ENCODE results near the gene ZNF548. TPM values are rescaled to one million over a fixed set of nuclear protein-coding genes. Genes with fewer than 3 reads are reported as not detected.

Gene ZNF548
- total RNA-seq (10 to 100 TPM; 23.4 to 29.0 TPM), polyA plus RNA-seq (1 to 10 TPM; 2.3 to 7.1 TPM)
- long read RNA-seq, donor 1, transcript ZNF548-201 (4 exons, 2,115 nt) = major isoform, 16 of 18 reads
- long read RNA-seq, donor 1, partial matches to known transcripts = 1 of 18 reads
- long read RNA-seq, donor 1, other reads (novel, unspliced or antisense) = 1 of 18 reads
- long read RNA-seq, donor 2, partial matches to known transcripts = 1 of 5 reads
- long read RNA-seq, donor 2, other reads (novel, unspliced or antisense) = 0 of 5 reads

DNA sequence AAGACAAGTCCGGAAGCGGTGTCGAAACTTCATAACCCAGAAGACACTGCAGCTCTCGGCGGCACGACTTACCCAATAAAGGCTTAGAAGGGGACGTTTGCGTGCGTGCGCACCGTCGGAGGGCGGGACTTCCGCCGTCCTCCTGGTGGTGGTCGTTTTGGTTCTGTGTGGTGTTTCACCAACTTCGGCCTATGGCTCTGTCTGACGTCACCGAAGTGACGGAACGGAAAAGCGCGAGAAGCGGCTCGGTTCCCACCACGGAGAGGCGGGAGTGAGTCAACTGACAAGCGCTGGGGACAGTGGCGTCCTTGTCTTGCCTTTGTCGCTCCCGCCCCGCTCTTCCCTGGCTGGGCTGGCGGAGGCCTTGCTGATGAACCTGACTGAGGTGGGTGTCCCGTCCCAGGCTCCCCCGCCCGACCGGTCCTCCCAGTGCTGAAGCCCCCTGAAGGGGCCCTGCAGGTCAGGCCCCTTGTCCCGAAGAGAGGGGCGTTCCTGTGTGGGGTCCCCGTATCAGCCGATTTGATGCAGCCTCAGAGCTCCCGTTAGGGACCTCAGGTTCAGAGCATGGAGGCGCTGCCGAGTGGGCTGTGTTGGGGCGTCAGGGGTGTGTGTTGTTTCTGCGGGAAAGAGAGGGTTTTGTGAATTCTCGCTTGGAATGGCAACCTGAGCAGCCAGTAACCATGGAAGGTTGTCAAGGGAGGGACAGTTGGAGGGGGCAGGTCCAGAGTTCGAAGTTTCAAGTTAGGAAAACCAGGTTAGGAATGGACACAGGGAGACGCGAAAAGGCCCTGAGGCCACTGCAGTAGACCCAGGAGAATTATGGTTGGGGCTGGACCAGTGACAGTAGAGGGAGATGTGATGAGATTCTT, at the start of gene ZNF548:
TSS of gene ZNF548 (plus strand) at position 125 of the 869 bp plus-strand sequence. CDS start at position 371, 246 bp downstream.
- Histone ChIP-seq H3K4me1 (ENCODE audit: control insufficient read depth in 1 of 2, insufficient read depth in 2 of 2, low read length in 2 of 2) (peaks cover 0 to 2% of the 10 kb centered on the region in 2 donors), H3K27ac (ENCODE audit: low read depth in 1 of 2, low read length in 2 of 2) (peak within 1 kb of the TSS; percentile 61 to 78), H3K9me3 (ENCODE audit: control insufficient read depth, low read length) (peaks cover 7% of the 10 kb centered on the region), H3K27me3 (ENCODE audit: control insufficient read depth in 1 of 2, insufficient read depth in 2 of 2, low read length in 1 of 2) (no peaks in the 10 kb centered on the region), H3K36me3 (ENCODE audit: control insufficient read depth in 1 of 2, insufficient read depth in 2 of 2, low read length in 1 of 2) (peaks cover 4% of the 10 kb centered on the region in 2 donors), H3K4me3 (ENCODE audit: low read length in 2 of 2) (peak within 1 kb of the TSS; percentile 42 to 76)
- ATAC-seq (ENCODE audit: low FRiP score) (peak; percentile 100), DNase-seq (peak; percentile 97 to 99)
- intact Hi-C loops (cut with DNase I) = loop anchor here in 1 of 2 donors (2.0 kb wide), 2 partner anchors 21 to 45 kb away; partner anchors contain the start of genes ZNF17 and ZNF749
- WGBS, 2 donors = 1% methylated on average over 47 to 50 of the region's 50 CpGs

DNA sequence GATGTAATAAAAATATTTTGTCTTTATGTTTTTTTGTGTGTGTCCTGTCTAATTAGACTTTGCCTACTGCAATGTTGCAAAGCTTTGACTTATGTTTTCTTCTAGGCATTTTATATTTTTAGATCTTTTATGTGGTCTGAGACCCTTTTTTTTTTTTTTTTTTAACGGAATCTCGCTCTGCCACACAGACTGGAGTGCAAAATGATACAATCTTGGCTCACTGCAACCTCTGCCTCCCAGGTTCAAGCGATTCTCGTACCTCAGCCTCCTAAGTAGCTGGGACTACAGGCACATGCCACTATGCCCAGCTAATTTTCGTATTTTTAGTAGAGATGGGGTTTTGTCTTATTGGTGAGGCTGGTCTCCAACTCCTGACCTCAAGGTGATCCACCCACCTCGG, 47.1 kb upstream of the ZNF548 start:
- ATAC-seq (ENCODE audit: low FRiP score) = no peak
- Histone ChIP-seq H3K4me3 (ENCODE audit: low read length in 2 of 2) (no peak overlapping the region), H3K27ac (ENCODE audit: low read depth in 1 of 2, low read length in 2 of 2) (no peak overlapping the region), H3K9me3 (ENCODE audit: control insufficient read depth, low read length) (no peaks in the 10 kb centered on the region), H3K4me1 (ENCODE audit: control insufficient read depth in 1 of 2, insufficient read depth in 2 of 2, low read length in 2 of 2) (no peaks in the 10 kb centered on the region), H3K27me3 (ENCODE audit: control insufficient read depth in 1 of 2, insufficient read depth in 2 of 2, low read length in 1 of 2) (no peaks in the 10 kb centered on the region), H3K36me3 (ENCODE audit: control insufficient read depth in 1 of 2, insufficient read depth in 2 of 2, low read length in 1 of 2) (no peaks in the 10 kb centered on the region)
- intact Hi-C loops (cut with DNase I) = no loop called here
- WGBS, 2 donors = 68 to 71% methylated on average over 6 of the region's 6 CpGs
- no peak for DNase-seq

DNA sequence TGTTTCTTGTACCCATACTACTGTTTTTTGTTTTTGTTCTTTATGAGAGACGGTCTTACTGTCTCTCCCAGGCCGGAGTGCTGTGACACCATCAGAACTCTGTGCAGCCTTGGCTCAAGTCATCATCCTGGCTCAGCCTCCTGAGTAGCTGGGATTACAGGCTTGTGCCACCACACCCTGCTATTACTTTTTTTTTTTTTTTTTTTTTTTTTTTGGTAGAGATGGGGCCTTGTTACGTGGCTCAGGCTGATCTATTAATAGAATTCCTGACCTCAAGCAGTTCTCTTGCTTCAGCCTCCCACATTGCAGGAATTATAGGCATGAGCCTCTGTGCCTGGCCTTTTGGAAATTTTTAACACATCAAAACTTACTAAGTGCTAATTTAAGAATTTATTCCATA, 41.5 kb upstream of the ZNF548 start:
- no peaks in the 10 kb centered on the region for H3K36me3 ChIP-seq (ENCODE audit: control insufficient read depth in 1 of 2, insufficient read depth in 2 of 2, low read length in 1 of 2)
- H3K4me3 ChIP-seq (ENCODE audit: low read length in 2 of 2) = no peak overlapping the region
- 53 to 56% methylated on average over 3 of the region's 3 CpGs for WGBS, 2 donors
- intact Hi-C loops (cut with DNase I) = no loop called here
- no peaks in the 10 kb centered on the region for H3K4me1 ChIP-seq (ENCODE audit: control insufficient read depth in 1 of 2, insufficient read depth in 2 of 2, low read length in 2 of 2)
- H3K9me3 ChIP-seq (ENCODE audit: control insufficient read depth, low read length) = peaks cover 3% of the 10 kb centered on the region
- H3K27me3 ChIP-seq (ENCODE audit: control insufficient read depth in 1 of 2, insufficient read depth in 2 of 2, low read length in 1 of 2) = no peaks in the 10 kb centered on the region
- ATAC-seq (ENCODE audit: low FRiP score) = no peak
- no peak overlapping the region for H3K27ac ChIP-seq (ENCODE audit: low read depth in 1 of 2, low read length in 2 of 2)
- DNase-seq = no peak

DNA sequence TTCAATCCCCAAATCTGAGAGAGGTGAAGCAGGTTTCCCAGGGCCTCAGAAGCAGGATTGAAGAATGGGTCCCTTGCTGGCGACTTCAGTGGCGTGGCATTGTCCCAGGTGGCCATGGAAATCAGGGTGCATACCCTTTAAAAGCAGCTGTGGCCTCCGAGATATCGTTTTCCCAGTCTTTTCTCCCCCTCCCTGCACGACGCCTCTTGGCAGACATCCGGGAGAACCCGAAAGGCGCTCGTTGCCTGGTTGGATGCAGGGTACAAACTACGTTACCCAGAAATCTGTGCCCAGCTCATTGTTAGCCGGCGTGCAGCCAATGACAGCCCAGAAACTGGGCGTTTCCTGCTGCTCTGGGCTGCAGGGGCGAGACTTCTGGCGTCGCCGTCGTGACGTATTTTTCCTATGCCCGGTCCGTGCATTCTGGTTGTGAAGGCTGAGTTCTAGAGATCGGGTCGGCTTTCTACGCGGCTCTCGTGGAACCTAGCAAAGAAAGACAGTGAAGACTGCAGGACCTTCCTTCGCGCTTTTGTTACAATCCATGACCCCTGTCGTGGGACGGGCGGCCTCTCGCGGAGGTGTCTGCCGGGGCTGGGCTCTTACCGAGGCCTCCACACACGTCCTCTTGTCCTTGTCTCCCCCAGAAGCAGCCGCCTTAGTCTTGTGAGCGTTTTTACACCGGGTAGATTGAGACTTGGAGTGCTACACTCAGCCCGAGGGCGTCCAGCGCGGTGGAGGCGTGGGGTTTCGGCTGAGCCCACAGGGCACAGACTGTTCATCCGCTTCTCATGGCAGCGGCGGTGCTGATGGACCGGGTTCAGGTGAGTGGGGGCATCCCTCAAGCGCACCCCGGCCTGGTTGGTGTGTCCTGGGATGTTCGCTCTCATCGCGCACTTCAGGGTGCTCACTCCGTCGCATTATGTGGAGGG, 38.5 kb upstream of the ZNF548 start, which contains the start of gene ZNF304:
TSS of gene ZNF304 (plus strand) at position 395 of the 929 bp plus-strand sequence. CDS start at position 789, 394 bp downstream.
- Histone ChIP-seq H3K27me3 (ENCODE audit: control insufficient read depth in 1 of 2, insufficient read depth in 2 of 2, low read length in 1 of 2) (no peaks in the 10 kb centered on the region), H3K4me3 (ENCODE audit: low read length in 2 of 2) (peak within 1 kb of the TSS; percentile 83 to 89), H3K4me1 (ENCODE audit: control insufficient read depth in 1 of 2, insufficient read depth in 2 of 2, low read length in 2 of 2) (no peaks in the 10 kb centered on the region), H3K27ac (ENCODE audit: low read depth in 1 of 2, low read length in 2 of 2) (peak within 1 kb of the TSS in 1 of 2 donors; percentile 53), H3K36me3 (ENCODE audit: control insufficient read depth in 1 of 2, insufficient read depth in 2 of 2, low read length in 1 of 2) (peaks cover 9 to 15% of the 10 kb centered on the region in 2 donors), H3K9me3 (ENCODE audit: control insufficient read depth, low read length) (peaks cover 23% of the 10 kb centered on the region)
- DNase-seq = peak; percentile 96 to 97
- intact Hi-C loops (cut with DNase I) = loop anchor here (1.0 to 2.0 kb wide), 2 partner anchors 70 to 71 kb away; partner anchors contain the start of gene ZNF460 (in 2 of the 2)
- peak; percentile 95 for ATAC-seq (ENCODE audit: low FRiP score)
- WGBS, 2 donors = 1% methylated on average over 57 of the region's 57 CpGs

DNA sequence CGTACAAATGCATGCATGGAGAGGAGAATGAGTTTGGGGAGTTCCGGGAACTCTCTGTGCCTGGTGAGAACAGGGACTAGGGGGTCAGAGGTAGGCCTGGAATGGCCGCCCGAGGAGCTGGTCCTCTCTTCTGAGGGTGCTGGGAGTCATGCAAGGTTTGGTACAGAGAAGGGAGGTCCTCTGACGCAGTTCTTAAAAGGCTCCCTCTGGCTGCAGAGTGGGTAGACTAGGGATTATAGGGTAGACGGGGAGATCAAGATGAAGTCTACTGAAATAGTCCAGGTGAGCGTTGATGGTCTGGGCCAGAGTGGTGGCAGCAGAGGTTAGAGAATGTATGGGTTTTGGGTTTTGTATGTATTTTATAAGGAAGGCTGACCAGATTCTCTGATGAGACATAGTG, 37.8 kb upstream of the ZNF548 start:
- Histone ChIP-seq H3K4me1 (ENCODE audit: control insufficient read depth in 1 of 2, insufficient read depth in 2 of 2, low read length in 2 of 2) (no peaks in the 10 kb centered on the region), H3K9me3 (ENCODE audit: control insufficient read depth, low read length) (peaks cover 28% of the 10 kb centered on the region), H3K27ac (ENCODE audit: low read depth in 1 of 2, low read length in 2 of 2) (no peak overlapping the region), H3K27me3 (ENCODE audit: control insufficient read depth in 1 of 2, insufficient read depth in 2 of 2, low read length in 1 of 2) (no peaks in the 10 kb centered on the region), H3K36me3 (ENCODE audit: control insufficient read depth in 1 of 2, insufficient read depth in 2 of 2, low read length in 1 of 2) (peaks cover 9 to 21% of the 10 kb centered on the region in 2 donors), H3K4me3 (ENCODE audit: low read length in 2 of 2) (peak overlapping the region; percentile 83 to 89)
- WGBS, 2 donors = 18 to 22% methylated on average over 7 of the region's 7 CpGs
- ATAC-seq (ENCODE audit: low FRiP score) (no peak), DNase-seq (no peak)
- intact Hi-C loops (cut with DNase I) = loop anchor here (1.0 to 2.0 kb wide), 2 partner anchors 71 to 72 kb away; partner anchors contain the start of gene ZNF460 (in 2 of the 2)

DNA sequence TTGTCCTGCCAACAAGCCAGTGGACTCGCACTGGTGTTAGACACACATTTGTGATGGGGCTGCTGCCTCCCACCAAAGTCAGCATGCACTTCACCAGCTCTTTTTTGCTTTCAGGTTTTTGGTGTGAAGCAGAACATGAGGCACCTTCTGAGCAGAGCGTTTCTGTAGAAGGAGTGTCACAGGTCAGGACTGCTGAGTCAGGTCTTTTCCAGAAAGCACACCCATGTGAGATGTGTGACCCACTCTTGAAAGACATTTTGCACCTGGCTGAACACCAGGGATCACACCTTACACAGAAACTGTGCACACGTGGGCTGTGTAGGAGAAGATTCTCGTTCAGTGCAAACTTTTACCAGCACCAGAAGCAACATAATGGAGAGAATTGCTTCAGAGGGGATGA, 33.7 kb upstream of the ZNF548 start:
- DNase-seq (no peak), ATAC-seq (ENCODE audit: low FRiP score) (no peak)
- intact Hi-C loops (cut with DNase I) = no loop called here
- Histone ChIP-seq H3K27ac (ENCODE audit: low read depth in 1 of 2, low read length in 2 of 2) (no peak overlapping the region), H3K36me3 (ENCODE audit: control insufficient read depth in 1 of 2, insufficient read depth in 2 of 2, low read length in 1 of 2) (peaks cover 14 to 29% of the 10 kb centered on the region in 2 donors), H3K27me3 (ENCODE audit: control insufficient read depth in 1 of 2, insufficient read depth in 2 of 2, low read length in 1 of 2) (no peaks in the 10 kb centered on the region), H3K4me3 (ENCODE audit: low read length in 2 of 2) (no peak overlapping the region), H3K4me1 (ENCODE audit: control insufficient read depth in 1 of 2, insufficient read depth in 2 of 2, low read length in 2 of 2) (no peaks in the 10 kb centered on the region), H3K9me3 (ENCODE audit: control insufficient read depth, low read length) (peaks cover 41% of the 10 kb centered on the region)
- 94 to 98% methylated on average over 4 of the region's 4 CpGs for WGBS, 2 donors

DNA sequence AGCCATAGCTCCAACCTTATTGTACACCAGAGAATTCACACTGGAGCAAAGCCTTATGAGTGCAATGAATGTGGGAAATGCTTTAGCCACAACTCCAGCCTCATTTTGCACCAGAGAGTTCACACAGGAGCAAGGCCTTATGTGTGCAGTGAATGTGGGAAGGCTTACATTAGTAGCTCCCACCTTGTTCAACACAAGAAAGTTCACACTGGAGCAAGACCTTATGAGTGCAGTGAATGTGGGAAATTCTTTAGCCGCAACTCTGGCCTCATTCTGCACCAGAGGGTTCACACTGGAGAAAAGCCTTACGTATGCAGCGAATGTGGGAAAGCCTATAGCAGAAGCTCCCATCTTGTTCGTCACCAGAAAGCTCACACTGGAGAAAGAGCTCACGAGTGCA, 32.2 kb upstream of the ZNF548 start:
- H3K9me3 ChIP-seq (ENCODE audit: control insufficient read depth, low read length) = peaks cover 40% of the 10 kb centered on the region
- WGBS, 2 donors = 96 to 97% methylated on average over 5 of the region's 5 CpGs
- no peak overlapping the region for H3K27ac ChIP-seq (ENCODE audit: low read depth in 1 of 2, low read length in 2 of 2)
- ATAC-seq (ENCODE audit: low FRiP score) = no peak
- no peaks in the 10 kb centered on the region for H3K4me1 ChIP-seq (ENCODE audit: control insufficient read depth in 1 of 2, insufficient read depth in 2 of 2, low read length in 2 of 2)
- DNase-seq = no peak
- H3K27me3 ChIP-seq (ENCODE audit: control insufficient read depth in 1 of 2, insufficient read depth in 2 of 2, low read length in 1 of 2) = no peaks in the 10 kb centered on the region
- intact Hi-C loops (cut with DNase I) = no loop called here
- peaks cover 14 to 29% of the 10 kb centered on the region in 2 donors for H3K36me3 ChIP-seq (ENCODE audit: control insufficient read depth in 1 of 2, insufficient read depth in 2 of 2, low read length in 1 of 2)
- no peak overlapping the region for H3K4me3 ChIP-seq (ENCODE audit: low read length in 2 of 2)

DNA sequence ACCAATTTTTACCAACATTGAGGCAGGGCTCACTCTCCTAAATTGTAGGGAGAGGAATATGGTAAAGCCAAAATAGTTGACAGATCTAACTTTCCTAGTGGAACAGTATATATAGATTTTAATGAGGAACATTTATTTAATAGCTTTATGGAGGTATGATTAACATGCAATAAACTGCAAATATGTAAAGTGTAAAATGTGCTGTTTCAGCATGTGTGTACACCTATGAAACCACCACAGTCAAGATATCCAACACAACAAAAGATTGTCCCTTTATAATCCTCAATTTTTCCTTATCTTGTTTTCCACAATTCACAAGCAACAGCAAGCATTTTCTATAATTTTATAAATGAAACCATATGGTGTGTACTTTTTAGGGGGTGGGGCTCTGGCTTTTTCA, 30.4 kb upstream of the ZNF548 start:
- H3K9me3 ChIP-seq (ENCODE audit: control insufficient read depth, low read length) = peaks cover 32% of the 10 kb centered on the region
- peaks cover 14 to 29% of the 10 kb centered on the region in 2 donors for H3K36me3 ChIP-seq (ENCODE audit: control insufficient read depth in 1 of 2, insufficient read depth in 2 of 2, low read length in 1 of 2)
- intact Hi-C loops (cut with DNase I) = no loop called here

More for the DNA sequence above, 30.4 kb upstream of the ZNF548 start:
- Histone ChIP-seq H3K4me3 (ENCODE audit: low read length in 2 of 2) (no peak overlapping the region), H3K27ac (ENCODE audit: low read depth in 1 of 2, low read length in 2 of 2) (no peak overlapping the region), H3K27me3 (ENCODE audit: control insufficient read depth in 1 of 2, insufficient read depth in 2 of 2, low read length in 1 of 2) (no peaks in the 10 kb centered on the region), H3K4me1 (ENCODE audit: control insufficient read depth in 1 of 2, insufficient read depth in 2 of 2, low read length in 2 of 2) (no peaks in the 10 kb centered on the region)
- no peak for DNase-seq
- ATAC-seq (ENCODE audit: low FRiP score) = no peak

Measured in aorta (tissue), 5 donors.